CD4-positive, alpha-beta T cell treated with Interleukin-15 for 4 hours (primary cell): ENCODE results near the gene TMEM238.
"Not testable (repeated sequence)": the region's sequence is repeated elsewhere in the genome, so short reads cannot be mapped to it uniquely, and the experiment has no call there.

ENCODE experiments used
- DNase-seq: peaks from one replicate; pipeline ENCODE4 v3.0.0-alpha.2; 2020; ENCODE audit warnings: low spot score

Gene TMEM238

GRCh38 chr19:55384131-55384919 is at the start of gene TMEM238:
Gene TMEM238, minus strand, starts transcription at chr19:55384292. Its CDS starts 33 bp downstream, at chr19:55384259.
- no peak for DNase-seq

GRCh38 chr19:55433292-55433691 is 49.2 kb upstream of the TMEM238 start:
- no peak for DNase-seq

- DNase-seq: no peak
These were observed 48.3 kb upstream of the TMEM238 start for GRCh38 chr19:55432241-55432959.

GRCh38 chr19:55431183-55431582 is 47.1 kb upstream of the TMEM238 start:
- no peak for DNase-seq

- DNase-seq: no peak
These were observed 42.0 kb upstream of the TMEM238 start for GRCh38 chr19:55426042-55426441.

- no peak for DNase-seq
These were observed 40.4 kb upstream of the TMEM238 start for GRCh38 chr19:55424518-55424917.

GRCh38 chr19:55423225-55424005 is 39.3 kb upstream of the TMEM238 start:
- no peak for DNase-seq

GRCh38 chr19:55421281-55421680 is 37.2 kb upstream of the TMEM238 start:
- peak; percentile 36 for DNase-seq

- DNase-seq: no peak
These were observed 35.6 kb upstream of the TMEM238 start for GRCh38 chr19:55419624-55420236.

GRCh38 chr19:55419103-55419502 is 35.0 kb upstream of the TMEM238 start:
- DNase-seq: no peak

GRCh38 chr19:55418185-55418584 is 34.1 kb upstream of the TMEM238 start:
- peak; percentile 60 for DNase-seq

- DNase-seq: no peak
These were observed 26.1 kb upstream of the TMEM238 start for GRCh38 chr19:55410168-55410567.

- DNase-seq: not testable (repeated sequence)
These were observed 25.1 kb upstream of the TMEM238 start for GRCh38 chr19:55409179-55409578.

- no peak for DNase-seq
These were observed 24.4 kb upstream of the TMEM238 start for GRCh38 chr19:55408533-55408872.

- peak; percentile 98 for DNase-seq
These were observed 23.9 kb upstream of the TMEM238 start for GRCh38 chr19:55407800-55408532.

- not testable (repeated sequence) for DNase-seq
These were observed 23.4 kb upstream of the TMEM238 start, which contains the start of gene UBE2S for GRCh38 chr19:55407550-55407799. Gene UBE2S, minus strand, starts transcription at chr19:55407788. Its CDS starts 199 bp downstream, at chr19:55407589.

- DNase-seq: no peak
These were observed 22.9 kb upstream of the TMEM238 start for GRCh38 chr19:55406826-55407549.

GRCh38 chr19:55406091-55406825 is 22.2 kb upstream of the TMEM238 start:
- DNase-seq: no peak

- no peak for DNase-seq
These were observed 21.5 kb upstream of the TMEM238 start for GRCh38 chr19:55405638-55406037.

GRCh38 chr19:55402509-55402908 is 18.4 kb upstream of the TMEM238 start:
- no peak for DNase-seq
